AG08395 (cell line): Measurements from ENCODE around the gene STK10.

Source experiments
- DNase-seq: peaks from one replicate; pipeline ENCODE4 v3.0.0; 2012; ENCODE audit warnings: mixed read lengths, low spot score

STK10 gene

DNA sequence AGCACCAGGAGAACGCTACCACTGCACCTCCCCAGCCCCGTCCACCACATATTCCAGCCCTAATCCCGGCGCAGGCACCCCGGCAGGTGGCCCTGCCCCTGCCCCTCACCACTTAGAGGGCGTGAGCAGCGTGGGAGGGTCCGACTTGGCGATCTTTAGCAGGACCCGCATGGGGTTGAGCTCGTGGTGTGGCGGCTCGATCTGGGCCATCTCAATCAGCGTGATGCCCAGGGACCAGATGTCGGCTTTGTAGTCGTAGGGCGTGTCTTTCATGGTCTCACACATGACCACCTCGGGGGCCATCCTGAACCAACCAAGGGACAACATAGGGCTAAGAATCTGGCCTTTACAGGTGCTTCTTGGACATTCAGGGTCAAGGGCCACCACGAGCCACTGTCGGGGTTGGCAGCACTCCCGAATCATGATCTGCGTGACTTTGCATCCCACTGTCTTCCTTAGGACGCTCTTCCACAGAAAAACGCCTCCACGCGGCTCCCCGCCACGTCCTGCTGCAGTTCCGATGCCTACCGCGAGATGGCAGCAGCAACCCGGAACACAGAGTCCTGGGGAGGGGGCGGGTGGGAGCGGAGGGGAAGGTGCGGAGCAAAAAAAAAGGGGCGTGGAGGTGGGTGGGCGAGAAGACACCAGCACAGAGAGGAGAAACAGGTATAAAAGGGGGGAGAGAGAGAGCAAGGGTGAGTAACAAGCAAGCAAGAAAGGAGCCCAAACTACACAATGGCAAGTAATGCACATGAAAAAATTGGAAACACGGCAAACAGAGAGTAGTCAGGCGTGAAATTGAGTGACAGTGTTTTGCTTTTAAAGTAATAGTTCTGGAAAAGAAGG is 81.3 kb downstream of the STK10 start:
- DNase-seq, result peak; percentile 46

DNA sequence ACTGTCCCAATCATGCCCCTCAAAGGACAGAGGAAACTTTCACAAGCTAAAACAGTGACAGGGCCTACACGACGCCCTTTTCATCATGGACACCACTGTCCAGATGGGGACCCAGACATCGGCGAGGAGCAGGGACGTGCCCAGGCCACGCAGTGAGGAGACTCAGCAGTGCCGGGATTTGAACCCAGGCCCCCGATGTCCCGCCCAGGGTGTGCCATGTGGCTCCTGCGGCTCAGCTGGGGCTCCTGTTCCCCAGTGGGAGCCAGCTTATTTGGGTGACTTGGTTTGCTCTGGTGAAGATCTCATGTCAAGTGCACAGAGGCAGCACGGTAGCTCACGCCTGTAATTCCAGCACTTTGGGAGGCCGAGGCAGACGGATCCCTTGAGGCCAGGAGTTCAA is 82.2 kb downstream of the STK10 start:
- DNase-seq, result no peak

DNA sequence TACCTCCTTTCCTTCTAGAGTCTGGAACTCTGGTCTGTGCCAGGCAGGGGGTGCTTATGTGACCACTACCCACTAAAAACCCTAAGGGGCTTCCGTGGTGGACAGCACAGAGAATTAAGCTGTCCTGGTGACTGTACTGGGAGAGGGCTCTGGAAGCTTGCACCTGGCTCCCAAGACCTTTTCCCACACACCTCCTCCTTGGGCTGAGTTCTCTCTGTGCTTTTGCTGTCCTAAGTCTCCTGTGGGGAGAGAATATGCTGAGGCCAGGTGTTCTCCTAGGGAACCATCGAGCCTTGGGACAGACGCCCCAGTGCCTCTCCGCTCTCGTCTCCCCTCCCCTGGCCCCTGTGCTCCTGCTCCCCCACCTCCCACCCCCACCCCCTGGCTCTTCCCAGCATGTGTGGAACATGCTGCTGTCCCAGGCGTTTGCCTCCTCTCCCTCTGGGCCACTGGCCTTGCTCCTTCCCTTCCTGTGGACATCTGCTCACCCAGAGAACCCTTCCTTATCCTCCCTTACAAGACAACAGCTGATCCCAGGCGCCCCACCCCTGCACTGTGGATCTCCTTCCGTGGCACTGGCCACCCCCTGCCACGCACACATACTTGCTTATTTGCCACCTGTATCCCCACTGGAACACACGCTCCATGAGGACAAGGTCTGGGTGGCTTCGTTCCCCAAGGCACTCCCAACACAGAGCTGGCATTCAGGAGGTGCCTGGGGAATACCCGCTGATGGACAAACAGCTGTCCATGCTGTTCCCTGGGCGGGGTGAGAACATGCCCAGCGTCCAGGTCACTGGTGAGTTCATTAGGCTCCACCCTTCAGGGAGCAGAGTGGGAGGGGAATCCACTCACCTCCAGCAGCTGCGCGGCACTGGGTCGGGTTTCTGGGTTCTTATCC is 83.0 kb downstream of the STK10 start:
- no peak for DNase-seq

DNA sequence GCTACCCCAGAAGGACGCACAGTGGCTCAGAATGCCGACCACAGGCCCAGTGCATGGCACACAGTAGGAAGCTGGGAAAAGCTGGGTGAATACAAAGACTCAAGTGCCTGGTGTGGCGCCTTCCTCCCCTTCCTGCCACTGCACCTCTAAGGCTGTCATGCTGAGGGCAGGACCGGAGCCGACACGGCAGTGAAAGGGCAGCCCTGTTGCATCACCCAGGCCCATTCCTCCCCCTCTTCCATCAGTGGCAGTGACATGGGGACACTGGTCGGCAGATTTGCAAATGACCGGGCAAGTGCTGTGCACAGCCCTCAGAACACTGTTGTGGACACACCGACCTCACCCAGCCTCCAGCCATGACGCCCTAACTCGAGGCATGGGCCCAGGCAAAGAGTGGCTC is 84.0 kb downstream of the STK10 start:
- DNase-seq, result no peak

DNA sequence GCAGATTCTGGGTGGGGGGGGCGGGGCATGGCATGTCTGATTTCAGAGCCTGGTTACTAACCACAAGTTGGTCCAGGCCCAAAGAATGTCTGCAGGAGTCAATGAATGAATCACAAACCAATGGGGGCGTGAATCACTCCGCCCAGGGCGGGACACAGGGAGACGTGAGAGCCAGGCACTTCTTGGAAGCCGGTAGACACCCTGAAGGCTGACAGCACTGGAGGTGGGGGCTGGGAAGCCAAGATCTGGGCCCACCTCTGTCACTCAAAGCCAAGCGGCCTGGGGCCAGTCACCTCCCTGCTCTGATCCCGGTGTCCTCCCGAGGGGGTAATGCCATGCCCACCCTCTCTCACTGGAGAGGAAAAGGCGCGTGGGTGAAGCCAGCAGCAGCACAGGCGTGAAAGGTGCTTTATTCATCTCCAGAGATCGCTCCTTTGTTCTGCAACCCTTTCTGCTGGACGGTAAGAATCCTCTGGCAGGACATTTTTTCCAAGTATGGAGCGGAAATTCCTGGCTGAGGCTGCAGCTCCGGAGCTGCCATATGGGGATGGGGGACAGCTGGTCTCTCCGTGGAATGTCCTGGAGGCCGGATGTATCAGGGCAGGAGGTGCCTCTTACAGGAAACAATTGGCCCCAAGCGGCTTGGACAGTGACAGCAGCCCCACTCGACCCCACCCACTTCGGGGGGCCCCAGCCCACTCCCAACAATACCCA is 85.0 kb downstream of the STK10 start:
- DNase-seq, result peak; percentile 96

DNA sequence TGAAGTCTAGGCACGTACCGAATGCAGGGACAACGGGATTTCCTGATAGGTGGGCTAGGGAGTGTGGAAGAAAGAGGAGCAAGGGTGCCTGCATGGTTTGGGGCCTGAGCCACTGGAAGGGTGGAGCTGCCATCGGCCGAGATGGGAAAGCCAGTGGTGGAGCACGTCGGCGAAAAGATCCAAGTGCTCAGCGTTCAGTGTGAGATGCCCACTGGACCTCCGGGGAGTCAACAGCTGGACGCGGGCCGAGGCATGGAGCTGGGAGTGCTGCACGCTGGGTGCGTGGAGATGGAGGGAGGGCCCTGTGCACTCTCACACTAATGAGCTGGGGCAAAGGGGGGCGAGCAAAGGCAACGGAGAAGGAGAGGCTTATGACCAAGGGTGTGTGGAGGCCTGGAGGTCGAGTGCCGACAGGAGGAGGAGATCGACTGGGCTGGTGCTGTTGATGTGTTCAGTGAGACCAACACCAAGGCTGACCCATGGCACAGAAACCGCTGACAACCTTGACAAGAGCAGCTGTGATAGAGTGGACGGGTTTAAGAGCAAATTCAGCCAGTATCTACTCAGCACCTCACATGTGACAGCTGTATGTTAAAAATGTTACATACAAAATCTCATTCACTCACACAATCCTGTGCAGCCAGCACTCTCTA is 85.7 kb downstream of the STK10 start:
- no peak for DNase-seq

DNA sequence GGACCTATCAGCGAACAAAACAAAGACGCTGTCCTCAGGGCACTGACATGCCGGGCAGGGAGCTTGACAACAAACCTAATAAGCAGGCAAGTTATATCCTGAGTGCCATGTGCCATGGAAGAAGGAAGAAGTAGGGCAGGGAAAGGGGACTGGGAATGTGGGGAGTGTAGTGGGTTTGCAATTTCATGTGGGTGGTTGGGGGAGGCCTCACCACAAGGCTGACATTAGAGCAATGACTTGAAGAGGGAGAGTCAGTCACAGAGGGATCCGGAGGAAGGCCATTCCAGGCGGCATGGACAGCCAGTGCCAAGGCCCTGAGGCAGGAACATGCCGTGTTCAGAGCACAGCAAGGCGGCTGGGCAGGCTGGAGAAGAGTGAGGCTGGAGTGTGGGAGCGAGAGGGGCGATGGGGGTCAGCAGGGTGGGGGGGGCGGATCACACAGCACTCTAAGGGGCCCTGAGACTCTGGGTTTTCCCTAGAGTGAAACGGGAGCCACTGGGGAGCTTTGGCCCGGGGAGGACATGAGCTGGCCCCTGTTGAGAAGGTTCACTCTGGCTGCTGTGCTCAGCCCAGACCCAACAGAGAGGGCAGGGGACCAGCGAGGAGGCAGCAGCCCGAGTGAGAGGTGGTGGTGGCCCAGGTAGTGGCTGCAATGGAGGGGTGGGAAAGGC is 86.3 kb downstream of the STK10 start:
- no peak for DNase-seq

DNA sequence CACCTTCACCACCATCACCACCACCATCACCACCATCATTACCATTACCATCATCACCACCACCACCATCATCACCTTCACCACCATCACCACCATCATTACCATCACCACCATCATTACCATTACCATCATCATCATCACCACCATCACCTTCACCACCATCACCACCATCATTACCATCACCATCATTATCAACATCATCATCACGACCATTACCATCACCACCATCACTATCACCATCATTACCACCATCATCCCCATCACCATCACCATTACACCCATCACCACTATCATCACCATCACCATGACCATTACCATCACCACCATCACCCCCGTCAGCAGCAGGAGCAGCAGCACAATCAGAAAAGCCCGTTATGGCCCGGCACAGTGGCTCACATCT is 89.1 kb downstream of the STK10 start:
- DNase-seq, result no peak

DNA sequence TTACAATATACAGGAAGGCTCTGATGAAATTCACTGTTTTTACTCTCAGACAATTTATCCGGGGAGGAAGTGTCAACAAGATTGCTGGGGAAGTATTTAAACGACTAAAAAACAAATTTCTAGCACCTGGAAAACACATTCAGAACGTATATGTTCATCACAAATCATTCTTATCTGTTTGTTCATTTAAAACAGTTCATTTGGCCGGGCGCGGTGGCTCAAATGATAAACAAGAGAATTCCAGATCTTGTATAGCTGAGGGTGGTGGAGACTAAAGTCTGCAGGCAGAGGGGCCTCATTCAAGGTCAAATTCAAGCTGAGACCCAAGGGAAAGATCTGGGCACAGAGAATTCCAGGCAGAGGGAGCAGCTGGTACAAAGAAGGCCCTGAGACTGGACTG is 90.0 kb downstream of the STK10 start:
- no peak for DNase-seq

DNA sequence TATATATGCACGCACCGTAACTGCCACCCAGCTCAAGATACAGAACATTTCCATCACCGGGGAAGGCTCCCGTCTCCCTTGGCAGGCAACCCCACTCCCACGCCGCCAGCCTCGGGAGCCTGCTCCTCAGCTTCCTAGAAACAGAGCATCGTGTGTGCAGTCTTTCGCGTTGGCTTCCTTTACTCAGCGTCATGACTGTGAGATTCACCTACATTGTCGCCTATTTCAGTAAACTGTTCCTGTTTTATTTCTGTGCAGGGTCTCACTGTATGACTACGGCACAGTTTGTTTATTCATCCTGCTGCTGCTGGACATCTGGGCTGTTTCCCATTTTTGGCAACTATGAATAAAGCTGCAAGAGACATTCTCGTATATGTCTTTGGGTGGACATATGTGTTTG is 90.7 kb downstream of the STK10 start:
- no peak for DNase-seq

DNA sequence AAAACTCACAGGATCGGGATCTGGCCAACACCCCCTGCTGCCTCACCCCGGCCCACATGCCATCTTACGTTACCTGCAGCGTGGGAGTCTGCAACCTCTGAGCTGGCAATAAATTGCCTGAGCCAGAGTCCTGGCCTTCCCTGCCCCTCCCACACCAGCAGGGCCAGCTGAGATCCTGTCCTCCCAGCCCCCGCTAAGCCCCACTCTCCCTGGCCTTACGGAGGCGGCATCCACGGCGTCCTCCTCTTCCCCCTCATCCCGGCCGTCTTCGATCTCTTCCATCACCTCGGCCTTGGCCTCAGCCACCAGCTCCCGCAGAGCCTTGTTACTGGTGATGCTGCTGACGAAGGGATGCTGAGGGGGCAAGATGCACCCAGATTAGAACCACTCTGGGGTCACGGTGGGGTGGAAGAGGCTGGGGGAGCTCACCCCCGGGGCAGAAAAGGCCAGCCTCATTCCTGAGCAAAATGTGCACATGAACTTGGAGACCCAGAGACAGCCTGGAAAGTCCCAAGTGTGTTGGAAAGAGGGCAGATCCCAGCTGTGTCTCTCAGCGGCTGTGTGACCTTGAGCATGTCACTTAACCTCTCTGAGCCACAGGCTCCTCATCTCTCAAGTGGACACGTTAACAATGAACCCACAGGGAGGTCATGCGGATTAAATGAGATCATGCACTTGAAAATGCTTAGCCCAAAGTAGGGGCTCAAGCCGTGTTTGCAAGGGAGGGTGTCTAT is 91.7 kb downstream of the STK10 start:
- DNase-seq, result no peak

DNA sequence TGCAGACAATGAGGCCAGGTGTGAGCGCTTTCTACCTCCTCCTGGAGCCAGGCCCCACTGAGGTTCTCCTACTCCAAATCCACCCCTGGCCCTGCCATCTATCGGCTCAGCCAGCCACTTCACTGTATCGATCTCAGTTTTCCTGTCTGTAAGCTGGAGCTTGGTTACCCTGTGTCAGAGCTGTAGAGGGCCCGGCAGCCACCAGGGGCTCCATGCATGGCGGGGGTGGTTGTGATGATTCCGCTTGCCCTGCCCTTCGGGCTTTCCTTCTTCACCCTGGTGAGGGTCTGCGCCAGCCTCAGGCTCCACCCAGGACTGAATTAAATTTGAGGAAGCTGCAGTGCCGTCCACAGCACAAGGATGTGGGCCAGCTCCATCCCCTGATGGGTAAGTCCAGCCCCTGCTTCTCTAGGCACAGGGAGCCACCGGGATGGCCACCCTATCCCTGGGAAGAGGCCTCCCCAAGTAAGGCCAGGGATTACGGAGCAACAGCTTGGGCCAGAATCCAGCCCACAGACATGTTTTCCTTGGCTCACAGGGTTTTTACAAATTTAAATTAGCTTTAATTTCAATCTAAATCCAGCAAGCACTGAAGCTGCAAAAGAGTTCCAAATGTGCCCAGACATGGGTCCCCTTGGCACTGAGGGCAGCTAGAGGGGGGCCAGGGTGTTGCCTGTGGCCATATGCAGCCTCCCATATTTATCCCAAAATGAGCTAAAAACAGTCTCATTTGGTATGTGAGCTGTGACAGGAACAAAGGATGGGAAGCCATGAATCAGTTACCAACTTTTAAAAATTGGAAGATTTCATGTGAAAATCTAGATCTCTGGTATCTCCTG is 92.4 kb downstream of the STK10 start:
- no peak for DNase-seq

DNA sequence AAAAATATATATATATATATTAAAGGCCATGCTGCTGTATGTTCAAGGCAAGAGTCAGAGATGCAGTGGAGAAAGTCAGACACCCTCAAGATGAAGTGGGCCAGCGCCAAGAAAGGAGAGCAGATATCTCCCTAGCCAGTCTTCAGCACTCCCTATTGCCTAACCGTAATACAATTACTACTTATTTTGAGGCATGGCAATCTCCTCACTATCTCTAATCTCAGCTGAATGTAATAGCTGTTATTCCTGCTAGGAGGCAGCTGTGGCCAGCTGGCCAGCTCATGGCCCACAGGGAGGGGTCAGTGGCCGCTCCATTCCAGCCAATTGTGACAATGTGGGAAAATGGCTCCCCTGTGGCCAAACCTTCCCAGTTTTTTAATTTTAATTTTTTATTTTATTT is 94.1 kb downstream of the STK10 start:
- DNase-seq, result no peak

DNA sequence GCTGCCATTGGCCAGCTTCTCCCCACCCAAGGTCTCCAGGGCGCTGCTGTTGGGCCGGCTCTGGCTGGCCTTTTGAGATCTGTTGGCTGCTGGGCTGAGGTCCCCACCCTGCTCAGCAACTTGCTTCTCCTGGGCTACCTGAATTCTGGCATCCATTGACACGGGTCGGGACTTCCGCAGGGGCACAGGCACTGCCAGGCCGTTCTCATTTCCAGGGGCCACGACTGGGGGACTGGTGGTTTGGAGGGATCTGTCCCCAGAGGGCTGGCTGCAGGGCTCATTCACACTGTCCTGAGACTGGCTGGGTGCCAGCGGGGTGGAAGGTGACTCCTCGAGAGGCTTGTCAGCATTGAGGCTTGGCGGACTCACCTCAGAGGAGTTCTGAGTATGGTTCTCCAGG is 94.5 kb downstream of the STK10 start:
- DNase-seq, result no peak

DNA sequence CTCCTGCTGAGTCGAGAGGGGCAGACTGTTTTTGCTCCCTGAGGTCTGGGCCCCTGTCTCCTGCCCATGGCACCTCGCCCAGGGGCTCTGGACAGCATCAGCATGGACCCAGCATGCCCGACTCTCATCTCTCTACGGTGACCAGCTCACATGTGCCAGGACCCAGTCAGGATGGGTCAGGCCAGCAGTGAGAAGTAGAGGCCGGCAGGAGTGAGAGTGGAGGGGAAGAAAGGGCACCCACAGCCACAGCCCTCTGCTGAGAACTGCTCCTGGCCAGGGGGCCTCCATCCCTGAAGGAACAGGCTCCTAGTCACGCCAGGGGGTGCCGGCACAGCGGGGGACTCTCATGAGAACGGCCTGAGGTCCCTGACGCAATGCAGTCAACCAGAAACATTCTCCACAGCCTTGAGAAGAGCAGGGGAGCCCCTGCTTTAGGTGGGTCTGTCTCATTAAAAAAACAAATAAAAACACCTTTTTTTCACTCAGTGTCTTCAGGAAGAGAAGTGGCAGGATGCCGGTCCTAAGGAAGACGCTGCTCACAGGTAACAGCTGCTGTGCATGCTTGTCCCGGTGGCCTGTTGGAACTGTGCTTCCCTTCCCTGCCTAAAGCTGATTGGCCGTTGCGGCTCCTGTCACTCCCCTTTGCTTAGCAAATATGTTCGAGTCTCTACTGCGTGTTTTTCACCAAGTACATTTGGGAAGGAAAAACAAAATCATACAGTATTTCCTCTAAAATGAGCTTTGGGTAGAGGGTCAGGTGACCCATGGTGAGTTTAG is 95.9 kb downstream of the STK10 start:
- DNase-seq, result no peak

DNA sequence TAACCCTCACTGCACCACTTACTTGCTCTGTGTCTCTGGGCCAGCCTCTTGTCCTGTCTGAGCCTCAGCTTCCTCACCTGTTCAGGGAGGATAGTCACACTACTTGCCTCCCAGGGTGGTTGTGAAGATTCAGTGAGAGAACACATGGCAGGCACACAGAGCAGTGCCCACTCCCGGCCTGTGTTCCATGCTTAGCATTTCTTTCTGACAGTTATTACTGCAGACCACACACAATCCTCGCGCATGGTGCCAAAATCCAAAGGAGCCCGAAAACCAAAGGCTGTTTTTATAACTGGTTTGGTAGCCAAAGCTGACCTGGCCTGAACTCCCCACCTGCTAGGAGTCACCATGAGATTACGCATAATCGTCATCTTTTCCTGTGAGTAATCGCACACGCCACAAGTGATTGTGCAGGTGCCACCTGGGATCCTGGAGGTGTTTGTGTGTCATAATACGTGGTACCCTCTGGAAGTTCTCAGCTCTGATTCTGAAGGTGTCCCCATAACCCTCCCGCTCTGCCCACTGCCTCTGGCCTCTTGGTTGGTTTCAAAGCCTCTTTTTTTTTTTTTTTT is 97.0 kb downstream of the STK10 start:
- DNase-seq, result no peak

DNA sequence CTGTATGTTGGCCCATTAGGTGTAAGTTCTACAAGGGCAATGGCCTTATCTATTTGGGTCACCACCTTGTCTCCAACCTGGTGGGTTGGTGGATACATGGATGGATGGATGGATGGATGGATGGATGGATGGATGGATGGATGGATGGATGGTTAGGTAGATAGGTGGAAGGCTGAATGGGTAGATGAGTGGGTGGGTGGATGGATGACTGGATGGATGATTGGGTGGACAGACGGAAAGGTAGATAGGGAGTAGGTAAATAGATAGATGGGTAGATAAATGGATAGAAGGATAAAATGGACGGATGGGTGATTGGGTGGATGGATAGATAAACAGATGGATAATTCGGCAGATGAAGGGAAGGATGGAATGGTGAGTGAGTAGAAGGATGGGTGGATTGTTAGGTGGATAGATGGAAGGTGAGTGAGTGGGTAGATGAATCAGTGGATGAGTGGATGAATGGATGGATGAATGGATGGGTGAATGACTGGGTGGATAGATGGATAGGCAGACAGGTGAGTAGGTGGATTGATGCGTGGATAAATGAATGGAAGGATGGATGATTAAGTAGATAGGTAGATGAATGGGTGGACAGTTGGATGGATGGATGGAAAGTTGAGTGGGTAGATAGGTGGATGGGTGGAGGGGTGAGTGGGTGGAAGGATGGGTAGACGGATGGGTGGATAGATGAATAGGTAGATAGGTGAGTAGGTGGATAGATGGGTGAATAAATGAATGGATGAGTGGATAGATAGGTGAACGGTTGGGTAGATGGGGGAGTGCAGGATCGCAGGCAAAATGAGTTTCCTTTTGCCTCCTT is 98.5 kb downstream of the STK10 start:
- DNase-seq, result no peak

DNA sequence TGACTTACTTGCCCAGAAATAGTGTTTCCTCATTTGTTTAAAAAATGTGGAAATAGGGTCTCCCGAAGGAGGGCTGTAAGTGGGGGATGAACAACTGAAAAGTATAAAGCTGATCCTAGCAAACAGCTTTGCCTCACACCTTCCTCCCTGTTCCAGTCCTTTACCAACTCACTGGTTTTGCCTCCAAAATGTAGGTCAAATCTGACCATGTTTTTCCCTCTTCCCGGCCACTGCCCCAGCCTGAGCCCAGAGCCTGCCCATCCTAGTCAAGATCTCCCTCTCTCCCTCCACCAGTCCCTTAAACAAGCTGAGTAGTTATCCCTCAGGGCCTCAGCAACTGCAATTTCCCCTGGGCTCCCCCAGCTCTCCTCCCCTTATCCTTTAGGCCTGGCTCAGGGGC is 99.2 kb downstream of the STK10 start:
- no peak for DNase-seq
